Measurements from ENCODE around the gene RHBDF2.

DNA sequence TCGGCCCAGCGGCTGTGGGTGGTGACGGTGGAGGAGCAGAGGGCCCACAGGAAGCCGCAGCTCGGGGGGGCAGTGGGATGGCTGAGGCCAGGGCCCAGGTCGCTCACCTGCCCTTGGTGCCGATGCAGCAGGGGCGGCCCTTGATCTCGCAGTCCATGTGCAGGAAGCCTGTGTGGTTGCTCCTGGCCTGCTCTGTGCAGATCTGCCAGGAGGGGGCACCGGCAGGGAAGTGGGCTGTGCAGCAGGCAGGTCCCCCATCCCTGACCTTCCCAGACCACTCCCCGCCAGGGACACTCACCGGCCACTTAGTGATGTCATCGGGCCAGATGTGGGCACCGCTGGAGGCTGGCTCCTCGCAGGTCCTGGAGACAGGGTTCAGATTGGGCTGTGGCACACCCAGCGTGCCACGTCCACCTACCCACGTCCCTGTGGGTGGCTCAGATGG, 27.7 kb downstream of the RHBDF2 start:
- TF ChIP-seq POLR2A (IDR thresholded peaks at IDR 0.05; ENCODE audit: low read length): no peak
- TF ChIP-seq GATA1 (IDR thresholded peaks at IDR 0.05; ENCODE audit: low read depth, low read length): no peak

Data from erythroblast (primary cell).